Activated CD4-positive, alpha-beta T cell treated with anti-CD3 and anti-CD28 coated beads, Interleukin-2, Interleukin-4, amounts not matched to agents 100 ng/mL and 50 ng/mL, durations not matched to agents 16 hours and 8 hours (primary cell): ENCODE results near the gene PPP1R16B.
"Not testable (repeated sequence)": the region's sequence is repeated elsewhere in the genome, so short reads cannot be mapped to it uniquely, and the experiment has no call there.

ENCODE experiments used
- DNase-seq: peaks from one replicate; pipeline ENCODE4 v3.0.0-alpha.2; 2020; ENCODE audit warnings: low spot score

Gene PPP1R16B

GRCh38 chr20:38935285-38935684, 129.8 kb downstream of the PPP1R16B start:
- DNase-seq, result no peak

DNA sequence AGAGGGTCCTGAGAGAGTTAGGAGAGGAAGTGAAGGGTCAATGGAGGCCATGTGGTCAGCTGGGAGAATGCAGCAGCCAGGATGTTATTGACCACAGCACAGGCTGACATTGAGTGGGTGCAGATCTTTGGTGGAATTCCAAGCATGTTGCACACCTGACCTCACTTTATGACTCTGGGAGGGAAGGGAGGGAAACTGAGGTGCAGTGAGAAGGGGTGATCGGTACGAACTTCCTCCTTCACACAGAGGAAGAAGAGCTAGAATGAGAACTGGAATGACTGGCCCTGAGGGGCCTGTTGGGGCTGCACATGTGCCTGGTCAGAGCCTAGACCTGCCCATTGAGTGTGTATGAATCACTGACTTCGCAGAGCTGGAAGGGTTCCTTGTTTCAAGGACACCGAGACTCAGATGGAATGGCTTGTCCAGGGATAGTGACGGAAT, 130.5 kb downstream of the PPP1R16B start:
- DNase-seq, result no peak

GRCh38 chr20:38937000-38937399, 131.5 kb downstream of the PPP1R16B start:
- DNase-seq, result no peak

- no peak for DNase-seq
These were observed 132.5 kb downstream of the PPP1R16B start for GRCh38 chr20:38937978-38938473.

GRCh38 chr20:38939686-38940085, 134.2 kb downstream of the PPP1R16B start:
- DNase-seq, result no peak

GRCh38 chr20:38940644-38941043, 135.1 kb downstream of the PPP1R16B start:
- DNase-seq, result no peak

DNA sequence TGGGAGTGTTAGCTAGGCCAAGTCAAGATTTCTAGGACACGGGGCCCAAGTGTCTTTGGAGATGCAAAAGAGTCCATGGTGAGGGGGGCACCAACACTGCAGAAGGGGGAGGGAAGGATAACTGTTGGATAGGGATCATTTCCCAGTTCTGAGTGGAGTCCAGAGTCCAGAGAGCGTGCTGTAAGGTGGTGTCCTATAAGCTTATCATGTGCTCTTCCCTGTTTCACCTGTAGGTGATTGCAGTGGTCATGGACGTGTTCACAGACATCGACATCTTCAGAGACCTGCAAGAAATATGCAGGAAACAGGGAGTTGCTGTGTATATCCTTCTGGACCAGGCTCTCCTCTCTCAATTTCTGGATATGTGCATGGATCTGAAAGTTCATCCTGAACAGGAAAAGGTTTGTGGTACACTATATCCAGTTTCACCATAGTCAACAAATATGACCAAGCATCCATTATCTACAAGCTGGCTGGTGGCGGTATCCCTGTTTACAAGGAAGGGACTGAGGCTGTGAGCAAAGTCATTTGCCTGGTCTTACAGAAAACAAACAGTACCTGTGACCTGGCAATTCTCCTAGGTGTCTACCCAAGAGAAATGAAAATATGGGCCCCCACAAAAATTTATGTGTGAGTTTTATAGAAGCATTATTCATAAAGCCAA, 136.4 kb downstream of the PPP1R16B start:
- no peak for DNase-seq

GRCh38 chr20:38945012-38945411, 139.5 kb downstream of the PPP1R16B start:
- no peak for DNase-seq

DNA sequence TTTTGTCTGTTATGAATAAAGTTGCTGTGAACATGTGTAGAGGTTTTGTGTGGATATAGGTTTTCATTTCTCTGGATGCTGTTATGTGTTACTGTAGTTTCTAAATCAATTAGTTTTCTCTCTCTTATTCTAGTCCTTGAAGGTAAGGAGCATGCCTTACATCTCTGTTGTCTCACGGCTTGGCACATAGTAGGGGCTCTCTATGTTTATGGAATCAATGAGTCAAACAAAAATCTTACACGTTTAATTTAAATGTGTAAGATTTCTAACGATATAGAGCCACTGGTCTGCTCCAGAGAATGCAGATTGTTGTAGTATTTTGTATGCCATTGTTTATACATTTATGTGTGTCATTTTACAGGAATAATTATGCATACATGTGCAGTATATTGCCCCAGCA, 141.3 kb downstream of the PPP1R16B start:
- DNase-seq, result no peak

- no peak for DNase-seq
These were observed 142.4 kb downstream of the PPP1R16B start for GRCh38 chr20:38947931-38948362.

DNA sequence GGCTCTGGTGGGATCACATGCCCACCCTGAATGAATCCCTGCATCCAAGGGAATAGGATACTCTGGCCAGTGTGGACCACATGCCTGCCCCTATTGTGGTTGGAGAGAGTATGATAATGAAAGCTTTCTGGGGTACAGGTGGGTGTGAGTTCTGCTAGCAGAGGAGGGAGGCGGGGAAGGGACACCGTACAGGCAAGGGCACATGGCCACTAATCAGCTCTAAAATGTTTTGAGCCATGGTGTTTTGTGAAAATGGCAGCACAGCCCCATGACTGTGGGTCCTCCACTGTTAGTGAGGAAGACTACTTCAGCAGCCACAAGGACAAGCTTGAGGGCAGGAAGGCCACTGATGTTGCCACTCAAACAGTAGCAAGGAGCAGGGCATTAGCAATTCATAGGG, 144.8 kb downstream of the PPP1R16B start:
- DNase-seq, result no peak

GRCh38 chr20:38951611-38952010, 146.1 kb downstream of the PPP1R16B start:
- no peak for DNase-seq

DNA sequence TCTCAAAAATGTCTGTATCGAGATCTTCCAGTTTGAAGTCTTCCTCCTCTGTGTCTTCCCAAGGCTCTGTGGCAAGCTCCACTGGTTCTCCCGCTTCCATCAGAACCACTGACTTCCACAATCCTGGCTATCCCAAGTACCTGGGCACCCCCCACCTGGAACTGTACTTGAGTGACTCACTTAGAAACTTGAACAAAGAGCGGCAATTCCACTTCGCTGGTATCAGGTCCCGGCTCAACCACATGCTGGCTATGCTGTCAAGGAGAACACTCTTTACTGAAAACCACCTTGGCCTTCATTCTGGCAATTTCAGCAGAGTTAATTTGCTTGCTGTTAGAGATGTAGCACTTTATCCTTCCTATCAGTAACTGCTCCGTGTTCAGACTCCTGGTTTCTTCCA, 146.7 kb downstream of the PPP1R16B start:
- DNase-seq, result no peak

DNA sequence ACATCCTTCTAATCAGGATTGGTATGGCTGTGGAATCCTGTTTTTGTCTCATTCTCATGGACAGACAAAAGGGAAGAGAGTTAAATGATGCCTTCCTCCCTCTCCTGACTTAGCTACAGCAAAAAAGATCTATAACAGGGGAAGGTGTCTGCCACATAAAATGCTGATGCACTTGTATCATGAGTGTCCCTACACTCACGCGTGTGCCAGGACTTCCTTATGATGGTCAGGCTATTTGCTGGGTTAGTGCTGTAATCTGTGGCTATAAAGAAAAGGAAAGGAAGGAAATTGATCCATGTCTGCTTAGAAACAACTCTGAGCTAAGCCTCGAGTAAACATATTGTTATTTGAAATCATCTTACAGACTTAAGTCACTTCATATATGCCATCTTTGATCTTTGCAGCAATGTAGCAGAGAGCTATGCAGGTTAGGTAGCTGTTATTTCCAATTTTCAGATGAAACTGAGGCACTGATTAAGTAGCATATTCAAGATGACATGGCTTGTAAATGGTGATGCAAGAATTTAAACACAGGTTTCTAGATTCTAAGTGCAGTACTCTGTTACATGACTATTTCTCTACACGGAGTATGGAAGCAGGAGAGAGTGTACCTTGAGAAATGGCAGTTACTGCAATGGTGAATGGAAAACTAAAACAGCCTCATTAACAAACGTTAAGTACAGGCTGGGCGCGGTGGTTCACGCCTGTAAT, 148.3 kb downstream of the PPP1R16B start:
- no peak for DNase-seq

DNA sequence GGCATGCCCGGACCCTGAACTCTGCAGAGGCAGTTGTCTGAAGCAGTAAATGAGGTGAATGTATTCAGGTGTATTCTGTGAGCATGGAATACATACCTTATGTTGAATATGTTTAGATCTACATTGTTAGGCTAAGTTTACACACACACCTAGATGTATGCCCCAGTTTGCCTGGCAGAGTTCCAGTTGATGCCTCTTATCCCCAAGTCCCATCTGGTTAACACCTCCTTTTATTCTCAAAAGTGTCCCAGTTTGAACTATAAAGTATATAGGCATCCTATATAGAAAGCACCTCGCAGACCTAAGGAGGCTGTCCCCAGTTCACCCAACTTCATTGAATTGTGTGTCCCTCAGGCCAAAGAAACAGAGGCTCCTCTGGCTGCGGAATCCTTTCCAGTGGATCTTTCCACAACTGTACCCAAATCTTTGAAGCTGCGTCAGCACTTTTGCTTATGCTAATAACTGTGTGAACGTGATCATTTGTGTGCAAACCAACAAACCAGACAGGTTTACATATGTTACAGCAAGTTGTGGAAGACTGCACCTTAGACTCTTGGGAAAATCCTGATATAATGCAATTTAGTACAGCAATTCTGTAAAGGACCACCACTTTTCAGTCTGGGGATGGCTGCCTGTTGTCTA, 151.9 kb downstream of the PPP1R16B start:
- DNase-seq, result no peak

GRCh38 chr20:38957915-38958485, 152.5 kb downstream of the PPP1R16B start:
- DNase-seq, result no peak

DNA sequence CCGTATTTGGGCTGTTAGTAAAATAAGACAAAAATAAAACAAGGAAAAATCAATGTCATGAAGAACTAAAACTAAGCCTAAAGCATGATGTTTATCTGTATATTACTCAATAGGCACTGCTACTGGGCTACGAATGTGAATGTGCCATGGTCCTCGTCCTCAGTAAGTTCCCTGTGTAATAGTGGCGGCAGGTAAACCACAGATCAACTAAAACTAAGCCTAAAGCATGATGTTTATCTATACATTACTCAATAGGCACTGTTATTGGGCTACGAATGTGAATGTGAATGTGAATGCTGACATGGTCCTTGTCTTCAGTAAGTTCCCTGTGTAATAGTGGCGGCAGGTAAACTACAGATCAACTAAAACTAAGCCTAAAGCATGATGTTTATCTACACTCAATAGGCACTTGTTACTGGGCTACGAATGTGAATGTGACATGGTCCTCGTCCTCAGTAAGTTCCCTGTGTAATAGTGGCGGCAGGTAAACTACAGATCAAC, 154.7 kb downstream of the PPP1R16B start:
- DNase-seq, result not testable (repeated sequence)

- no peak for DNase-seq
These were observed 156.1 kb downstream of the PPP1R16B start for GRCh38 chr20:38961530-38962043.

DNA sequence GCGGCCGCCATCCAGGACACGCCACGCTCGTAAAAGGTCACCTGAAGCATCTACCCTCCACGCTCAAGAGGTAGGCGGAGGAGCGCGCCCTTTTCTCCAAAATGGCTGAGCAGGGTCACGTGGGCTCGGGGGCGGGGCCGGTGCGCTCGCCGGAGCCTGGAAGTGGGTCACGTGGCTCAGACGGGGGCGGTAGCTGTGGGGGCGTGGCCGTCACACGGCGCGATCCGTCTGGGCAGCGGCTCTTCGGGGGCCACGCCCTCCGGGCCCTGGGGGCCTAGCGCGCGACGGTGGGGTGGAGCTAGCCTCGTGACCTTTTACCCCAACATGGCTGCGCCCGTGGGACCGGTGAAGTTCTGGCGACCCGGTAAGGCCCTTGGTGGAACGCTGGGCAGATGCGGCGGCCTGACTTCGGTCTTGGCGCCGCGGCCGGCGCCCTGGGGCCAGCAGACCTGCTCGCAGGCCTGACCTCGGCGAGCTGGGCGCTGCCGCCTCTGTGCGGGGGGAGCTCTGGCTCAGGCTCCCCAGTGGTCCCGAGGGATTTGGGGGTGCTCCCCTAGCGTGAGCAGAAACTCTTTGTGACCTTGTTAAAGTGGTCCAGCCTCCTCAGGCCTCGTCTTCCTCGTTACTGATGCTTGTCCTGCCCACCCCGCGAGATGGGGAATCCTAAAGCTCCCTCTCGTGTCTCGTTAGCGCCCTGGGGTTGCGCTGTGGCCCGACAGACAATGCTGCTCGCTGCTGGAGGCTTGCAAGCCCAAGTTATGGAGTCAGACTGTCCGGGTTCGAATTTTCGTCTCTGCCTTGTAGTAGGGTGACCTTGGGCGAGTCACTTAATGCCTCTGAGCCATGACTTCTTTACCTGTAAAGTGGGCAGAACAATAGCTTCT, 156.8 kb downstream of the PPP1R16B start, which contains the start of gene DHX35:
Gene DHX35 (plus strand): TSS at position 301 of the 884 bp plus-strand sequence. CDS start 24 bp downstream, at position 325.
- peak; percentile 98 for DNase-seq

- DNase-seq, result no peak
These were observed 157.5 kb downstream of the PPP1R16B start for GRCh38 chr20:38962928-38963401.

DNA sequence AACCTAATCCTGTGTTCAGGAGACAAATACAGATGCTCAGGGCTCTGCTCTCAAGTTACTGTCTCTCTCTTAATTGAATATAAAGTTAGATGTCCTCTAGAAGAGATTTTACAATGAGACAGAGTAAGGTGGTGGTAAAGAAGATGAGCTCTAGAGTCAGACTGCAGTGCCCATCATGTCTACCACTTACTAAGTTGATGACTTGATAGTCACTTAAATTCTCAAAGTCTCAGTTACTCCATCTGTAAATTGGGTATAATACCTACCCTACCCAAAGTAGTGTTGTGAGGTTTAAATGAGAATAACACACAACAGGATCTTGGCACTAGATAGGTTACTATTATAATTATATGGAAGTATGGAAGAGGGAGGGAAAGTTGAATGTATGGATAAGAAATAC, 158.2 kb downstream of the PPP1R16B start:
- no peak for DNase-seq
